Measurements from ENCODE around the gene POGZ. TPM values are rescaled to one million over a fixed set of nuclear protein-coding genes. Genes with fewer than 3 reads are reported as not detected.

Gene POGZ
- total RNA-seq, 1 experiment from 2014 or later = 128 TPM

DNA sequence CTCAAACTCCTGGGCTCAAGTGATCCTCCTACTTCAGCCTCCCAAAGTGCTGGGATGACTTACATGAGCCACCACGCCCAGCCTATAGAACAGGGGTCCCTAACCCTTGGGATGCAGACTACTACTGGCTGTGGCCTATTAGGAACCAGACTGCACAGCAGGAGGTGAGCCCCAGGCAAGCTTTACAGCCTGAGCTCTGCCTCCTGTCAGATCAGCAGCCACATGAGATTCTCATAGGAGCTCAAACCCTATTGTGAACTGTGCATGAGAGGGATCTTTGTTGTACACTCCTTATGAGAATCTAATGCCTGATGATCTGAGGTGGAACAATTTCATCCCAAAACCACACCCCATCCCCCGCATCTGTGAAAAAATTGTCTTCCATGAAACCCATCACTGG is 73.3 kb downstream of the POGZ start:
- Mint-ChIP-seq H3K9me3 (ENCODE audit: low read depth, unreplicated experiment) (no peaks in the 10 kb centered on the region), H3K27me3 (ENCODE audit: unreplicated experiment) (peaks cover 18% of the 10 kb centered on the region), H3K4me1 (ENCODE audit: low read depth, unreplicated experiment) (no peaks in the 10 kb centered on the region), H3K4me3 (ENCODE audit: low read depth, unreplicated experiment) (no peak overlapping the region), H3K27ac (ENCODE audit: unreplicated experiment) (no peak overlapping the region), H3K36me3 (ENCODE audit: insufficient read depth, unreplicated experiment) (no peaks in the 10 kb centered on the region)
- CTCF ChIA-PET = no interaction called here
- DNase-seq = no peak
- TF ChIP-seq, protein P1, sequence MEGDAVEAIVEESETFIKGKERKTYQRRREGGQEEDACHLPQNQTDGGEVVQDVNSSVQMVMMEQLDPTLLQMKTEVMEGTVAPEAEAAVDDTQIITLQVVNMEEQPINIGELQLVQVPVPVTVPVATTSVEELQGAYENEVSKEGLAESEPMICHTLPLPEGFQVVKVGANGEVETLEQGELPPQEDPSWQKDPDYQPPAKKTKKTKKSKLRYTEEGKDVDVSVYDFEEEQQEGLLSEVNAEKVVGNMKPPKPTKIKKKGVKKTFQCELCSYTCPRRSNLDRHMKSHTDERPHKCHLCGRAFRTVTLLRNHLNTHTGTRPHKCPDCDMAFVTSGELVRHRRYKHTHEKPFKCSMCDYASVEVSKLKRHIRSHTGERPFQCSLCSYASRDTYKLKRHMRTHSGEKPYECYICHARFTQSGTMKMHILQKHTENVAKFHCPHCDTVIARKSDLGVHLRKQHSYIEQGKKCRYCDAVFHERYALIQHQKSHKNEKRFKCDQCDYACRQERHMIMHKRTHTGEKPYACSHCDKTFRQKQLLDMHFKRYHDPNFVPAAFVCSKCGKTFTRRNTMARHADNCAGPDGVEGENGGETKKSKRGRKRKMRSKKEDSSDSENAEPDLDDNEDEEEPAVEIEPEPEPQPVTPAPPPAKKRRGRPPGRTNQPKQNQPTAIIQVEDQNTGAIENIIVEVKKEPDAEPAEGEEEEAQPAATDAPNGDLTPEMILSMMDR (IDR thresholded peaks at IDR 0.05; ENCODE audit: unreplicated experiment) = no peak
- intact Hi-C loops (cut with micrococcal nuclease; ENCODE audit: unreplicated experiment) = no loop called here
- BruUV-seq (replicated peaks) = no TSS peak

DNA sequence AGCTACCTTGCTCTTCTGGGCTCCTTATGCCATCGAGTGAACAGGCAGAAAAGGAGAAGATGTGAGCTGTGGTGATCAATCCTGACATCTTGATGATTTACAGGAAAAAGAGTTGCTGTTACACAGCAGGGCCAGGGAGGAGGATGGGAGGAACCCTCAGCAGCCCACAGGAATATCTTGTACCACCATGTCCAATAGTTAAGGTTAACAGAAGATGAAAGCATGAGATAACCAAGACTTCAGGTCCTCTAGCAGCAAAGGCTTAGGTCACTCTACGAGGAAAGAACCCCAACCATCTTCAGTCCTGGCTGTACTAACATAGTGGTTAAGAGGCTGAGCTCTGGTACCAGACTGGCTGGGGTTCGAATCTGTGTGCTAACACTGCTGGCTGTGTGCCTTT is 74.7 kb downstream of the POGZ start:
- intact Hi-C loops (cut with micrococcal nuclease; ENCODE audit: unreplicated experiment) = no loop called here
- BruUV-seq (replicated peaks) = no TSS peak
- Mint-ChIP-seq H3K36me3 (ENCODE audit: insufficient read depth, unreplicated experiment) (no peaks in the 10 kb centered on the region), H3K9me3 (ENCODE audit: low read depth, unreplicated experiment) (no peaks in the 10 kb centered on the region), H3K4me3 (ENCODE audit: low read depth, unreplicated experiment) (no peak overlapping the region), H3K4me1 (ENCODE audit: low read depth, unreplicated experiment) (no peaks in the 10 kb centered on the region), H3K27ac (ENCODE audit: unreplicated experiment) (no peak overlapping the region), H3K27me3 (ENCODE audit: unreplicated experiment) (peaks cover 18% of the 10 kb centered on the region)
- TF ChIP-seq, protein P1 (IDR thresholded peaks at IDR 0.05; ENCODE audit: unreplicated experiment) = no peak
- no peak for DNase-seq
- CTCF ChIA-PET = interaction anchor here (1.4 kb wide), 2 partner anchors 13 to 14 kb away, joined by 3 read pairs; partner anchors contain the start of gene PSMB4

DNA sequence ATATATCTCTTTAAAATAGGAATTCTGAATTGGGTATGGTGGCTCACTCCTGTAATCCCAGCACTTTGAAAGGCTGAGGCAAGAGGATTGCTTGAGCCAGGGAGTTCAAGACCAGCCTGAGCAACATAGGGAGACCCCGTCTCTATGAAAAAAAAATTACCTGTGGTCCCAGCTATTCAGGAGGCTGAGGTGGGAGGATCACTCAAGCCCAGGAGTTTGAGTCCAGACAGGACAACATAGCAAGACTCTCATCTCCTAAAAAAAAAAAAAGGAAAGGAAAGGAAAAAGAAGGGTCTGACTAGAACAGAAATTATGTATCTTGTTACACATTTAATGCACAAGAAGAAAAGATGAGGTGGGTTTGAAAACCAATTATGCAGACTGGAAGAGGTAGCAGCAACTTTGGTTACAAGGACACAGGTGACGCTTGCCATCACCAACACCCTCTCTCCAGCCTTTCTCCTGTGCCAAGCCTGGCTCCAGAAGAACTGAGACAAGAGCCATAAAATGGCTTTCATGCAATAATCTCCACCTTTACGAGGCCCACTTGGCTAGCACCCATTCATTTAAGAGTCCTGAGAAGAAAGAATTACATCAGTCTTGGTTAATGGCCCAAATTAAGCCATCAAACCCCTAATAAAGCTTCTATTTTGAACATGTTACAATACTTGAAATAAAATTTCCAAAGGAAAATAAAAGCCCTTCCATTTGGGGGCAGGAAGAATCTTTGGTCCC is 82.0 kb downstream of the POGZ start:
- Mint-ChIP-seq H3K4me3 (ENCODE audit: low read depth, unreplicated experiment) (no peak overlapping the region), H3K27ac (ENCODE audit: unreplicated experiment) (no peak overlapping the region), H3K27me3 (ENCODE audit: unreplicated experiment) (peaks cover 15% of the 10 kb centered on the region), H3K36me3 (ENCODE audit: insufficient read depth, unreplicated experiment) (peaks cover 5% of the 10 kb centered on the region), H3K9me3 (ENCODE audit: low read depth, unreplicated experiment) (no peaks in the 10 kb centered on the region), H3K4me1 (ENCODE audit: low read depth, unreplicated experiment) (peaks cover 21% of the 10 kb centered on the region)
- no TSS peak for BruUV-seq (replicated peaks)
- no peak for DNase-seq
- TF ChIP-seq, protein P1 (IDR thresholded peaks at IDR 0.05; ENCODE audit: unreplicated experiment) = no peak
- intact Hi-C loops (cut with micrococcal nuclease; ENCODE audit: unreplicated experiment) = no loop called here
- CTCF ChIA-PET = no interaction called here

DNA sequence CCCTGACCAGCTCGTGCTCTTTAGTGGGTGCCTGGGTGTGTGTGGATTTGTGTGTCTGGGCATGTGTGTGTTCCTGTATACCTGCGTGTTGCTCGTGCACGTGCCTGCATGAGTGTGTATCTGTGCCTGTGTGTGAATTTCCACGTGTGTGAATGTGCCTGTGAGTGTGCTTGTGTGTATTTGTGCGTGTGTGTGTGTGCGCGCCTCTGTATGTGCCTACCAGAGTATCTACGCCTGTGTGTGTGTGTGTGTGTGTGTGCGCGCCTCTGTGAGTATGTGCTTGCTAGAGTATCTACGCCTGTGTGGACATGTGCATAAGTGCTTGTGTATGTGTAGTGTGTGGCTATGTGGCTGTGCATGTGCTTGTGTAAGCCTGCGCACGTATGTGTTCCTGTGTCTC is 86.1 kb downstream of the POGZ start:
- Mint-ChIP-seq H3K27ac (ENCODE audit: unreplicated experiment) (no peak overlapping the region), H3K27me3 (ENCODE audit: unreplicated experiment) (peaks cover 15% of the 10 kb centered on the region), H3K4me1 (ENCODE audit: low read depth, unreplicated experiment) (peaks cover 41% of the 10 kb centered on the region), H3K9me3 (ENCODE audit: low read depth, unreplicated experiment) (no peaks in the 10 kb centered on the region), H3K4me3 (ENCODE audit: low read depth, unreplicated experiment) (no peak overlapping the region), H3K36me3 (ENCODE audit: insufficient read depth, unreplicated experiment) (peaks cover 19% of the 10 kb centered on the region)
- TF ChIP-seq, protein P1 (IDR thresholded peaks at IDR 0.05; ENCODE audit: unreplicated experiment) = no peak
- CTCF ChIA-PET = interaction anchor here (1.7 kb wide), 1 partner anchor 45 kb away, joined by 6 read pairs; the partner anchor contains the start of gene PI4KB
- intact Hi-C loops (cut with micrococcal nuclease; ENCODE audit: unreplicated experiment) = loop anchor here (2.0 kb wide), 1 partner anchor 26 kb away; the partner anchor contains the start of gene PSMB4
- no peak for DNase-seq
- BruUV-seq (replicated peaks) = no TSS peak

All from Calu3 (cell line).